AG08395 (cell line): ENCODE results near the gene SMCR8.
"Not testable (repeated sequence)": the region's sequence is repeated elsewhere in the genome, so short reads cannot be mapped to it uniquely, and the experiment has no call there.

Experiments used
- DNase-seq: peaks from one replicate; pipeline ENCODE4 v3.0.0; 2012; ENCODE audit warnings: mixed read lengths, low spot score

Gene SMCR8

DNA sequence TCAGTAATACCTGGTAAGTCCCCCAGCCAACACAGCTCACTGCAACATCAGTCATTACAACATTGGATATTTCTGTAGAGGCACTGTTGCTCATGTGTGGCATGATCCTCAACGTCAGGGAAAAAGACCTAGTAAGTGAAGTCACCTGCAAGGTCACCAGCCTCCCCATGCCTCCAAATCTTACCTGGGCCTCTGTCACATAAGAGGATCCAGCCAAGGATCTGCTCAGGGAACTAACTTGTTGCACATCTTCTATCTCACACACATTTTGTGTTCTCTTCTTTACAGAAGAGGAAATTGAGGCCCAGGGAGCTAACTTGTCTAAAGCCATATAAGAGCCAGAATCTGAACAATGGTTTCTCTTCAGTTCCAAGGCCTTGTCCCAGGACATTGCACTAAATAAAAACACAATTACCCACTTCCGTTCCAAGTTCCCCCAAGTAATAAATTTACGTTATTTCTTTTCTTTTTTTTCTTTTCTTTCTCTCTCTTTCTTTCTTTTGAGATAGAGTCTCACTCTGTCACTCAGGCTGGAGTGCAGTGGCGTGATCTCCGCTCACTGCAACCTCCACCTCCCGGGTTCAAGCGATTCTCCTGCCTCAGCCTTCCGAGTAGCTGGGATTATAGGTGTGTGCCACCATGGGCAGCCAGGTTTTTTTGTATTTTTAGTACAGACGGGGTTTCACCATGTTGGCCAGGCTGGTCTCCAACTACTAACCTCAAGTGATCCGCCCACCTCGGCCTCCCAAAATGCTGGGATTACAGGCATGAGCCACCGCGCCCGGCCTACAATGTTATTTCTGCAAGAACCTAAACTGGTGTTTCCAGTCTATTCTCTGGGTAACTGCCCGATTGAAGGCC, 47.0 kb downstream of the SMCR8 start:
- DNase-seq = no peak

DNA sequence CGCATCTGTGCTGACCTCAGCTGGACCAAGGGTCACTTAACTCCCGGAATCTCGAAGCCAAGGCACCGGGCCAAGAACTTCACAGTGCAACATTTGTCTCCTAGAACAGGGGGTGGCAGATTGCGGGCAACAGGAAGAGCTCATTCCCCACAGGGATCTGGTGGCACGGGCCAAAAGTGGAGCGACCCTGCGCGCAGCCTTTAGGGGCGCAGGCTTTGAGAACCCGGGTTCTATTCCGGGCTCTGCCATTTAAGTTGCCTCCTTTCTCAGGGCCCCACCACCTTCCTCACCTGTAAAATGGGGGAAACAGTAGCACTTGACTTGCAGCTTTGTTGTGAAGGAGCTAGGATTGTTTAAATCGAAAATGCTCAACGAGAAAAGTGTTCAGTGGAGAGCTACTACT, 47.6 kb downstream of the SMCR8 start:
- DNase-seq = peak; percentile 19

DNA sequence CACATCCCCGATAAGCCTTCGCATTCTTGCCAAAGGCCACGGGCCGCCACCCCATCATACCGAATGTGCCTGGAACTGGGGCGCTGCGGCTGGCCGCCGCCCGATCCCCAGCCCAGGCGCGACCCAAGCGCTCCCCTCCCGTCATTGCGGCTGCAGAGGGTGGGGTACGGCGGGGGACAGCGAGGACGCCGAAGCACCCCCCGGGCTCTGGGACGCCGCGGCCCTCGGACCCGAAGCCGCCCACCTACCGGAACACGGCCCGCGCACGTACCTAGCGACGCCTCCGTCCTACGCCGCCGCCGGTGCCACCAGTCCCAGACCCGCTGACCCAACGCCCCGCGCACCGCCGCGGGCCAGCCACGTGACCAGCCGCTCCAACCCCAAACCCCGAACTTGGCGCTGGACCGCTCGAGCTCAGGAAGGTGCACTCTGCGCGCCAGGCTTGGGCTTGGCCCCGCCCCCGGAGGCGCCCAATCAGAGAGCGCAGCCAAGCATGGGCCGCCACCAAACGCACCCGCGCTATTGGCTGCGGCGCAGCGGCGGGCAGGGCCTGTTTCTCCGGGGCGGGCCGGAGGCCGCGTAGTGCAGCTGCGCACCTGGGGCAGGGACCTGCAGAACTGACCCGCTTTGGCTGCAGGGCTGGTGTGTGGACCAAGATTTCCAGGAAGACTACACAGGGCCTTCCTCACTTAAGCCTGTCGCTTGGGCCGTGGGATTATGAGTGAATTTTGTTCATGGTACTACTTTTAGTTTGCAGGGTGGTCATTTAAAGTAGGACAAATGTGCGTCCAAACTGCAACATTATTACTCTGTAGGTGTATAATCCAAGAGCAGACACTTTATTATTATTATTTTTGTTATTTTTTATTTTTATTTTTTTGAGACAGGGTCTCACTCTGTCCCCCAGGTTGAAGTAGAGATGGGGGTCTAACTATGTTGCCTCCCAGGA, 48.3 kb downstream of the SMCR8 start, which contains the start of gene SHMT1:
SHMT1 (minus strand) TSS at position 450 of the 949 bp plus-strand sequence. CDS start 7,569 bp downstream, outside the sequence.
- DNase-seq = peak; percentile 96

DNA sequence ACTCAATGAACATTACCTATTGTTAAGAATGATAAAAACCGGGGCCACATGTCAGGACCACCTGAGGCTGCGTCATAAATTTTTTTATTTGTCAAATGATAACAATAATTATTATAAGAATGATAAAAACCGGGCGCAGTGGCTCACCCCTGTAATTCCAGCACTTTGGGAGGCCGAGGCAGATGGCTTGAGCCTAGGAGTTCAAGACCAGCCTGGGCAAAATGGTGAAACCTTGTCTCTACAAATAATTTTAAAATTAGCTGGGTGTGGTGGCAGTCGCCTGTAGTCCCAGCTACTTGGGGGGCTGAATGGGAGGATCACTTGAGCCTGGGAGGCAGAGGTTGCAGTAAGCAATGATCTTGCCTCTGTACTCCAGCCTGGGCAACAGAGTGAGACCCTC, 49.1 kb downstream of the SMCR8 start:
- DNase-seq = no peak

DNA sequence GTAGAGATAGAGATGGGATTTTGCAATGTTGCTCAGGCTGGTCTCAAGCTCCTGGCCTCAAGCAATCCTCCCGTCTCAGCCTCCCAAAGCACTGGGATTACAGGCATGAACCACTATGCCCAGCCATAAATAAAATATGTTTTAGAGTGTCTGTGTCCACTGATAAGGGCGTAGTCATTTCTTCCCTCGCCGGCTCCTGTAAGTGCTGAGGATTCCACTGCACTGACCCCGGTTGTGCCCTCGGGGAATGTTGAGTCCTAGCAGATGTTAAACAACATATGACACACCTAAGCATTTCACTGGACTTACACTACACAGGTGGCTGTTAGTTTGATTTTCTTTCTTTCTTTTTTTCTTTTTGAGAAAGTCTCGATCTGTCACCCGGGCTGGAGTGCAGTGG, 53.9 kb downstream of the SMCR8 start:
- DNase-seq = no peak

DNA sequence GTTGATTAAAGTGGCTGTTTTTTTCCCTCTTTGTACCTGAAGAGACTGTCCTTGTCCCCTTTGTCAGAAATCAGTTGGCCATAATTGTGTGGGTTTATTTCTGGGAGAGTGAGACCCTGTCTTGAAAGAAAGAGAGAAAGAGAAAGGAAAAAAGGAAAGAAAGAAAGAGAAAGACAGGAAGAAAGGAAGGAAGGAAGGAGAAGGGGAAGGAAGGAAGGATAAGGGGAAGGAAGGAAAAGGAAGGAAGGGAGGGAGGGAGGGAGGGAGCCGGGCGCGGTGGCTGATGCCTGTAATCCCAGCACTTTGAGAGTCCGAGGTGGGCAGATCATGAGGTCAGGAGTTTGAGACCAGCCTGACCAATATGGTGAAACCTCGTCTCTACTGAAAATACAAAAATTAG, 55.7 kb downstream of the SMCR8 start:
- no peak for DNase-seq

DNA sequence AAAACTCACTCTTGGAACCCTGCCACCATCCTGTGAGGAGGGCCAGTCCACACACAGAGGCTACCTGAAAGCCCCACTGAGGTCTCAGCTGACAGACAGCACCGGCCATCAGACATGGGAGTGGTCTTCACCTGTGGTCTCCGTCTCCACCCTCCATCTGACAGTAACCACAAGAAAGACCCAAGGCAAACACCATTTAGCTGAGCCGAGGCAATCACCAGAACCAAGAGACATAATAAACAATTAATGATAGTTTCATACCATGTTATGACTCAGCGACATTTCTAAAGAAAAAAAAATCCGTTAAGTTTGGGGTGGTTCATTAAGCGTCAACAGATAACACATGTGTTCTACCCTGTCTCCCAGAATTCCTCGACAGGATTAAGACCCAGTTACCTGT, 56.4 kb downstream of the SMCR8 start:
- no peak for DNase-seq

DNA sequence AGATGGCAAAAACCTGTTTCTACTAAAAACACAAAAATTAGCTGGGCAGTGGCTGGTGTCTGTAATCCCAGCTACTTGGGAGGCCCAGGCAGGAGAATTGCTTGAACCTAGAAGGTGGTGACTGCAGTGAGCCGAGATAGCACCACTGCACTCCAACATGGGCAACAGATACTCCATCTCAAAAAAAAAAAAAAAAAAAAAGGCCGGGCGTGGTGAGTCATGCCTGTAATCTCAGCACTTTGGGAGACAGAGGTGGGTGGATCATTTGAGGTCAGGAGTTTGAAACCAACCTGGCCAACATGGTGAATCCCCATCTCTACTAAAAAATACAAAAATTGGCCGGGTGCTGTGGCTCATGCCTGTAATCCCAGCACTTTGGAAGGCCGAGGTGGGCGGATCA, 58.1 kb downstream of the SMCR8 start:
- DNase-seq = not testable (repeated sequence)

DNA sequence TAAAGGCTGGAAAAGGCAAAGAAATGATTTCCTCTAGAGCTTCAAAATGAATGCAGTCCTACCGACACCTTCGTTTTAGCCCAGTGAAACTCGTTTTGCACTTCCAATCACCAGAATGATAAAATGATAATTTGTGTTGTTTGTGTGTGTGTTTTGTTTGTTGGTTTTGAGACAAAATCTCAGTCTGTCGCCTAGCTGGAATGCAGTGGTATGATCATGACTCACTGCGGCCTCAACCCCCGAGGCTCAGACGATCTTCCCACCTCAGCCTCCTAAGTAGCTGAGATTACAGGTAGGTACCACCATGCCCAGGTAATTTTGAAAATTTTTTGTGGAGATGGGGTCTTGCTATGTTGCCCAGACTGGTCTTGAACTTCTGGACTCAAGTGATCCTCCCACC, 59.1 kb downstream of the SMCR8 start:
- DNase-seq = no peak
